Measurements from ENCODE around the gene JAGN1.
"Not testable (repeated sequence)": the region's sequence is repeated elsewhere in the genome, so short reads cannot be mapped to it uniquely, and the experiment has no call there.

JAGN1 gene

DNA sequence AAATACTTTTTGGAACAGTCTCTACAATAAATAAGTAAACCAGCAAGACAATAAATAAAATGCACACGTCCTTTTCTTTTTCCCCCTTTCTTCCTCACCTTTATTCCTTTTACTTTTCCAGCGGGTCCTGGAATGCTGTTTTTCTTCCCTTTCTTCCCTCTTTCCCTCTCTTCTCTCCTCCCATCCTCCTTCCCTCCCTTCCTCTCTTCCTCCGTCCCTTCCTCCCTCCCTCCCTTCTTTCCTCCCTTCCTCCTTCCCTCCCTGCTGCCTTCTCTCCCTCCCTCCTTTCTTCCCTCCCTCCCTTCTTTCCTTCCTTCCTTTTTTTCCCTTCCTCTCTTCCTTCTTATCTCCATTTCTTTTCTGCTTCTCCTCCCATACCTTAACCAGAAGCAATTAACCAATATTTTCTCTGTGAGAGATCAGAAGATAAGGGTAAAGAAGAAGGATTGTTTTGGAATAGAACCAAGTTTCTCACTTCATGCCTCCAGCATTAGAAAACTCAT is 8.9 kb downstream of the JAGN1 start:
- no peak for DNase-seq

DNA sequence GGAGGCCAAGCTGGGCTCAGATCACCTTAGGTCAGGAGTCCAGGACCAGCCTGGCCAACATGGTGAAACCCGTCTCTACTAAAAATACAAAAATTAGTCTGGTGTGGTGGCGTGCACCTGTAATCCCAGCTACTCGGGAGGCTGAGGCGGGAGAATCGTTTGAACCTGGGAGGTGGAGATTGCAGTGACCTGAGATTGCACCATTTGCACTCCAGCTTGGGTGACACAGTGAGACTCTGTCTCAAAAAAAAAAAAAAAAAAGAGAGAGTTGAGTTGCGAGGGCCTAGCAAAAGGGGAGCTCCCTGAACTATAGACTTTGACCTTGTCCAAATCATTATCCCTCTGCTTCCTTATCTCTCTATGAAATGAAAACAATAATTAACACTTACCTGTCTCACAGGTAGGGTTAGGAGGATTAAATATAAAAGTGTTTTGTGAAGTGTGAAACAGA is 10.6 kb downstream of the JAGN1 start:
- DNase-seq, result not testable (repeated sequence)

DNA sequence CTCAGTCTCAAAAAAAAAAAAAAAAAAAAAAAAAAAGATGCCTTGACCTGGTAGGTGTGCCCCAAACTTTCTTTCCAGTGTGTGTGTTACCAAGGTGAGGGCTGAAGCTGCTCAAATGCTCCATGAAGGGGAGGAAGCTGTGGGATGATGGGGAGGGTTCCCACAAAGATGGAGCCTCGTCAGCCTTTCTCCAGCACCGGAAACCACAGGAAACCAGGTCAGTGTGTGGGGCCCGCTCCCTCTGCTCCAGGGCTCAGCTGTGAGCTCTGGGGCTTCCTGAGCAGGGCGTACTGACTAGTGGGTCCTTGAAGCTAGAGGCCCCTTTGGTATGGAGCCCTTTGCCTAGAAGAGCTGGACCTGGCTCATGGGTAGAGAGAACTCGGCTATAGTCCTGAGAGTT is 11.6 kb downstream of the JAGN1 start:
- peak; percentile 49 to 67 for DNase-seq

GRCh38 chr3:9902372-9903237 is 12.2 kb downstream of the JAGN1 start, which contains the start of gene IL17RE:
TSS of gene IL17RE (plus strand) at chr3:9902848. CDS start at chr3:9902933, 85 bp downstream.
- peak; percentile 22 to 30 for DNase-seq

GRCh38 chr3:9903238-9903624 is 12.8 kb downstream of the JAGN1 start:
- DNase-seq, result peak; percentile 29 to 38

DNA sequence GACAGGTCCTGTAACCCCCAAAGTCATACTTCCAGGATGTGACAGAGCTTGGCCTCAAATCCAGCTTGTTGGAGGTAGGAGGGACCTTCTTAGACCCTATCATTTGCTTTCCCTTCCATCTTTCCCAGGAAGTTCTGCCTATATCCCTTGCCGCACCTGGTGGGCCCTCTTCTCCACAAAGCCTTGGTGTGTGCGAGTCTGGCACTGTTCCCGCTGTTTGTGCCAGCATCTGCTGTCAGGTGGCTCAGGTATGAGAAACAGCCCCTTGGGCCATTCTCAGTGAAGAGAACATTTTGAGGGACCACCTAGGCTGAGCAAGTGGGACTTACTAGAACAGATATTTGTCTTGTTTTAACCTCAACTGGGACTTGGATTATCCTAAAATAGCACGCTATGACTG is 13.5 kb downstream of the JAGN1 start:
- no peak for DNase-seq

- DNase-seq, result no peak
Observed at GRCh38 chr3:9906480-9906879, 16.1 kb downstream of the JAGN1 start.

- no peak for DNase-seq
Observed at GRCh38 chr3:9908286-9908685, 17.9 kb downstream of the JAGN1 start.

DNA sequence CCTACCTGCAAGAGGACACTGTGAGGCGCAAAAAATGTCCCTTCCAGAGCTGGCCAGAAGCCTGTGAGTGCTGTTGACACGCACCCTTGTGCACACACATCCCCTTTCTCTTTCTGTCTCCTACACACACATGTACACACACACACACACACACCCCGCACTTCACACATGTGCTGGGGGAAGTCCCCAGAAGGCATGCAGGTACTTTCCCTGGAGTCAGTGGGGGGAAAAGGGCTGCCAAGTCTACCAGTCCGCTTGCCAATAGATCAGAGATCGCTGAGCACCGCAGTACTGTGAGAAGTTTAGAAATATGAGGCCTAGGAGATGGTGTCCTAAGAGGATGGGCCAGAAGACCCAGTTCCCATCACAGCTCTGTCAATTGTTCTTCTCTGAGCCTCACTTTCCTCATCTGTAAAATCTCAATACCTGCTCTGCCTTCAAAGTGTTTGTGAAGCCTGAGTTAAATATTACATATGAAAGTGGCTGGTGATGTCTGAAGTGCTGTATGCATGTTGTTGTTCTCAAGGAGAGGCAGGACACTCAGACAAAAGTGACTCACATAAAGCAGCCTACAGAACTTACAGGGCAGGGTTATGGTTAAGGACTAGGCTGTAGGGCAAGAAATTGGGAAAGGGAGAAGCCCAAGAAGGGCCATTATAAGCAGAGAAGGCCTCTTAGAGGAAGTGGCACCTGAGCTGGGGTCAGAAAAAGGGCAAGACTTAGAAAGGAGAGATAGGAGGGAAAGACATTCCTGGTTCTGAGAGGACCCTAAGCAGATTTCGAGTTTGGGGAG is 19.0 kb downstream of the JAGN1 start:
- peak in 1 of 2 experiments; percentile 34 for DNase-seq

DNA sequence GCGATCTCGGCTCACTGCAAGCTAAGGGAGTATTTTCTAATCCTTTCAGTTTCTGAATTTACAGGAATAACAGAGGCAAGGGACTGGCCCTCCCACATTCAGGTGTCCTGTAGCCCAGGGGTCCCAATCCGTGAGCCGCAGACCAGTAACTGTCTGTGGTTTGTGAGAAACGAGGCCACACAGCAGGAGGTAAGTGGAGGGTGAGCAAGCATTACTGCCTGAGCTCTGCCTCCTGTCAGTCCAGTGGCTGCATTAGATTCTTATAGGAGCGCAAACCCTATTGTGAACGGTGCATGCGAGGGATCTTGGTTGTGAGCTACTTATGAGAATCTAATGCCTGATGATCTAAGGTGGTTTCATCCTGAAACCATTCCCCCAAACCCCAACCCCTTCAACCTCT is 21.5 kb downstream of the JAGN1 start:
- DNase-seq, result no peak

GRCh38 chr3:9912294-9912935 is 22.0 kb downstream of the JAGN1 start:
- DNase-seq, result peak in 1 of 2 experiments; percentile 23

DNA sequence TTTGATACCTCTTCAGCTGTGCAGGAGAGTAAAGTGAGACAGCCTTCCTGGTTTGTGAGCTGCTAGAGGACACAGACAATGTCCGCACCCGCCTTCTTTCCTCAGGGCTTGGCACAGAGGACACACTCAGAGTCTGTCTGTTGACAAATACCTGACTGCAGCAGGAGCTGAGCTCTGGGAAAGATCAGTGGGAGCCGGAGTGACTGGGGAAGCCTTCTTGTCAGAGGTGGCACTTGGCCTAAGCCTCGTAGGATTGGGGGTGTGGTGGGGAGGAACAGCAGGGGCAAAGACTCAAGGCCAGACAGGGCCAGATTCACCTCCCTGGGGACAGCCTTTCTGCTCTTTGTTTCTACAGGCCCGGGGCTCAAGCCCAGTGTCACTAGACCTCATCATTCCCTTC is 23.2 kb downstream of the JAGN1 start:
- no peak for DNase-seq

DNA sequence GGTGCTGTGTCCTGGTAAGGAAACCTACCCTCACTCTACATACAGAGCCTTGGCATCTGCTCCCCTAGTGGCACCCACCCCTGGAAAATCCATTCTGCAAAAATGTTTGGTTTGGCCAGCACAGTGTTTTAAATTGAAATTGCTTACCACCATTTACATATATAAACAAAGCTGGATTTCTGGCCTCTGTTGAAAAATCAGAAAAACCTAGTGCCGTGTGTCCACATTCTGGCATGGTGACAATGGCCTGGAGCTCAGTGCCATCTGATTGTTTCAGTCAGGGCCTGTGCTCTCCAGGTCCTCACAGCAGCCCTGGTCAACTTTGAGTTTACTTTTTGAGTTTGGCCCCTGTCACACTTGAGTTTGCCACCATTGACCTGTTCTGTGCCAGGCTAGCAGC is 23.6 kb downstream of the JAGN1 start:
- DNase-seq, result no peak

DNA sequence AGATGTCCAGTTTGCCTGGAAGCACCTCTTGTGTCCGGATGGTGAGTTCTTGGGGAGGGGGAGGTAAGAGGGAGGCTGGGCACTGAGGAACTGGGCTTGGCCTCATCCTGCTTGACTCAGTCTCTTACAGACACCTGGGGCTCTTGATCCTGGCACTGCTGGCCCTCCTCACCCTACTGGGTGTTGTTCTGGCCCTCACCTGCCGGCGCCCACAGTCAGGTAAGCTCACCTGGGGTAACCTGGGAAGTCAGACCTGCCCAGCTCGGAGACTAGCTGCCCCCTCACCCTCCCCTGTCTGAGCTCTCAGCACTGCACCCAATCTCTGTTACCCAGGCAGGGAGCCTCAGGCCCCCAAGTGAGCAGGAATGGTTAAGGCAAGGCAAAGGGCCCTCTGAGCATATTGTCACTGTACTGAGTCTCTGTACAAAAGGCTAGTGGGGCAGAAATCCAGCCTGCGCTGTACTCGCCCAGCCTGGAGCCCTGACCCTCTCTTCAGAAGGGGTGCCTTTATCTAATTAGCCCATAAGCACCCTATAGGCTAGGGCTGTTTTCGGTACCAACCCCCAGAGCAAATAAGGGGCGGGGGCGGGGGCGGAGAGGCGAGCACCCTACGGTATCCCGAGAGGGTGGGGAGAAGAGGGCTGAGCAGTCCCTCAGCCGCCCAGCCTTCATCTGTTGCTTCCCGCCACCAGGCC is 24.3 kb downstream of the JAGN1 start:
- no peak for DNase-seq

- DNase-seq, result peak; percentile 53 to 55
Observed at GRCh38 chr3:9915254-9916141, 25.1 kb downstream of the JAGN1 start.

DNA sequence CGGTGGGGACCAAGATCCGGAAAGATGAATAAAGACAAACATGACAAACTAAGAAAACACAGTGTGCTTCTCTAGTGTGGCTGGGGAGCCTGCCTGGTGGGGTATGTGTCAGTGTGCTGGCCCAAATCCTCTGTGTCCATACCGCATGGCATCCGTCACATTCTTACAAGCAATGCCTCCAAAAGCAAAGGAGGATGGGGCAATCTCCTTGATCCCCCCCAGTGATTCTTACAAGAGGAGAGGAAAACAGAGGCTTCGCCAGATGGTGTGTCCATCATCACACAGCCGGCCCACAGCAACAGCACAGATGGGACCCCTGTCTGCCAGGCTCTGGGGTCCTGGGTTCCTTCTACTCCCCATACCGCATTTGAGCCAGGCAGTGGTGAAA is 25.9 kb downstream of the JAGN1 start:
- DNase-seq, result no peak

- DNase-seq, result peak; percentile 34 to 53
Observed at GRCh38 chr3:9916734-9917680, 26.6 kb downstream of the JAGN1 start, which contains the start of gene IL17RC. TSS of gene IL17RC (plus strand) at chr3:9917098. CDS start at chr3:9917316, 218 bp downstream.

DNA sequence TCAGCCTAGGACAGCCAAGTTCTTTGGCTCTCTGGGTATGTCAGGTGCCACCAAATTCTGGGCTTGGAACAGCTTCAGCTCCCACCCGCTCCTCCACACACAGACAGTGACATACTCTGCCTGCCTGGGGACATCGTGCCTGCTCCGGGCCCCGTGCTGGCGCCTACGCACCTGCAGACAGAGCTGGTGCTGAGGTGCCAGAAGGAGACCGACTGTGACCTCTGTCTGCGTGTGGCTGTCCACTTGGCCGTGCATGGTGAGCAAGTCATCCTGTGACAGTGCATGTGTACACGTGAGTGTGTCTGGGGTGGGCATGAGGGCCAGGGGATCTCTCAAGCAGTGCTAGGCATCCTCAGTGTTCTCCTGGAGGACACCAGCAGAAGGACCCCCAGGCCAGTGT is 27.4 kb downstream of the JAGN1 start:
- no peak for DNase-seq

DNA sequence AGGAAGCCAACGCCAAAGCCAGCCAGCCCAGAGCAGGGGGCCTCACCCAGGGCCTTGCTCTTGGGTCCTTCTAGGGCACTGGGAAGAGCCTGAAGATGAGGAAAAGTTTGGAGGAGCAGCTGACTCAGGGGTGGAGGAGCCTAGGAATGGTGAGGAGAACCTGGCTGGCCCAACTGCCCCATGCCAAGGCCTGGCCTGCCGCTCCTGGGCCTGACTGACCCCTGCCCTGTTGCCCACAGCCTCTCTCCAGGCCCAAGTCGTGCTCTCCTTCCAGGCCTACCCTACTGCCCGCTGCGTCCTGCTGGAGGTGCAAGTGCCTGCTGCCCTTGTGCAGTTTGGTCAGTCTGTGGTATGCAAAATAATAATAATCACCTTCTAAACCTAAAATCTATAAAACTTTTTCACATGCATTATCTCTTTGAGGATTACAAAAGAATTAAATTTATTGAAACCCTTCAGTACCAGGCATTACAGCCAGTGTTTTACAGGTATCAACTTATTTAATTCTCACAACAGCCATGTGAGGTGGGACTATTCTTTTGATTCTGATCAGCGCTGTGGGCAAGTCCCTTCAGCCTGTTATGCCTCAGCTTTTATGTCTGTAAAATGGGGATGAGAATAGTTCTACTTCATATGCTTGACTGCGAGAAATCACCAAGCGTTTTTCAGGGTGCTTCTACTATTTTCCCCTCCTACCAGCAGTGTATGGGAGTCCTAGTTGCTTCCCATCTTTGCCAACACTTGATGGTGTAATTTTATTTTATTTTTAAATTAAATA is 28.0 kb downstream of the JAGN1 start:
- no peak for DNase-seq
